ENCODE results near the gene TSFM.

TSFM gene

GRCh38 chr12:57782608-57783465 is at the start of gene TSFM:
TSFM (plus strand) TSS chr12:57782787; CDS start chr12:57782802, 15 bp downstream.
- Histone ChIP-seq H3K27ac (ENCODE audit: low read depth, low read length) (peak within 1 kb of the TSS; percentile 59), H3K36me3 (ENCODE audit: insufficient read depth, low read length) (peaks cover 30% of the 10 kb centered on the region), H3K4me1 (ENCODE audit: insufficient read depth, low read length) (peaks cover 10% of the 10 kb centered on the region), H3K9ac (ENCODE audit: low read length) (peak within 1 kb of the TSS; percentile 83), H3K27me3 (ENCODE audit: control insufficient read depth in 1 of 2, insufficient read depth in 2 of 2, low read length in 2 of 2) (no peaks in the 10 kb centered on the region), H3K9me3 (ENCODE audit: low read length) (no peaks in the 10 kb centered on the region), H3K4me3 (ENCODE audit: low read depth in 1 of 2, low read length in 2 of 2) (peak within 1 kb of the TSS; percentile 66 to 100)

GRCh38 chr12:57733928-57734327 is 48.7 kb upstream of the TSFM start:
- Histone ChIP-seq H3K9ac (ENCODE audit: low read length) (no peak overlapping the region), H3K27me3 (ENCODE audit: control insufficient read depth in 1 of 2, insufficient read depth in 2 of 2, low read length in 2 of 2) (peaks cover 43 to 47% of the 10 kb centered on the region in 2 donors), H3K9me3 (ENCODE audit: low read length) (no peaks in the 10 kb centered on the region), H3K4me3 (ENCODE audit: low read depth in 1 of 2, low read length in 2 of 2) (no peak overlapping the region), H3K27ac (ENCODE audit: low read depth, low read length) (no peak overlapping the region), H3K36me3 (ENCODE audit: insufficient read depth, low read length) (no peaks in the 10 kb centered on the region), H3K4me1 (ENCODE audit: insufficient read depth, low read length) (peaks cover 19% of the 10 kb centered on the region)

GRCh38 chr12:57734591-57734990 is 48.0 kb upstream of the TSFM start:
- no peaks in the 10 kb centered on the region for H3K36me3 ChIP-seq (ENCODE audit: insufficient read depth, low read length)
- H3K9ac ChIP-seq (ENCODE audit: low read length) = no peak overlapping the region
- H3K27me3 ChIP-seq (ENCODE audit: control insufficient read depth in 1 of 2, insufficient read depth in 2 of 2, low read length in 2 of 2) = peaks cover 50 to 54% of the 10 kb centered on the region in 2 donors
- no peaks in the 10 kb centered on the region for H3K9me3 ChIP-seq (ENCODE audit: low read length)
- no peak overlapping the region for H3K27ac ChIP-seq (ENCODE audit: low read depth, low read length)
- H3K4me1 ChIP-seq (ENCODE audit: insufficient read depth, low read length) = peaks cover 19% of the 10 kb centered on the region
- no peak overlapping the region for H3K4me3 ChIP-seq (ENCODE audit: low read depth in 1 of 2, low read length in 2 of 2)

- Histone ChIP-seq H3K36me3 (ENCODE audit: insufficient read depth, low read length) (no peaks in the 10 kb centered on the region), H3K4me1 (ENCODE audit: insufficient read depth, low read length) (peaks cover 19% of the 10 kb centered on the region), H3K4me3 (ENCODE audit: low read depth in 1 of 2, low read length in 2 of 2) (no peak overlapping the region), H3K27ac (ENCODE audit: low read depth, low read length) (no peak overlapping the region), H3K9me3 (ENCODE audit: low read length) (no peaks in the 10 kb centered on the region), H3K9ac (ENCODE audit: low read length) (no peak overlapping the region), H3K27me3 (ENCODE audit: control insufficient read depth in 1 of 2, insufficient read depth in 2 of 2, low read length in 2 of 2) (peaks cover 53 to 61% of the 10 kb centered on the region in 2 donors)
These were observed 47.3 kb upstream of the TSFM start for GRCh38 chr12:57735198-57735855.

GRCh38 chr12:57735952-57736740 is 46.4 kb upstream of the TSFM start:
- Histone ChIP-seq H3K9me3 (ENCODE audit: low read length) (no peaks in the 10 kb centered on the region), H3K27ac (ENCODE audit: low read depth, low read length) (no peak overlapping the region), H3K4me3 (ENCODE audit: low read depth in 1 of 2, low read length in 2 of 2) (no peak overlapping the region), H3K4me1 (ENCODE audit: insufficient read depth, low read length) (peaks cover 19% of the 10 kb centered on the region), H3K27me3 (ENCODE audit: control insufficient read depth in 1 of 2, insufficient read depth in 2 of 2, low read length in 2 of 2) (peaks cover 53 to 61% of the 10 kb centered on the region in 2 donors), H3K9ac (ENCODE audit: low read length) (no peak overlapping the region), H3K36me3 (ENCODE audit: insufficient read depth, low read length) (no peaks in the 10 kb centered on the region)

- H3K4me3 ChIP-seq (ENCODE audit: low read depth in 1 of 2, low read length in 2 of 2) = peak overlapping the region in 1 of 2 donors; percentile 35
- H3K4me1 ChIP-seq (ENCODE audit: insufficient read depth, low read length) = peaks cover 19% of the 10 kb centered on the region
- no peaks in the 10 kb centered on the region for H3K36me3 ChIP-seq (ENCODE audit: insufficient read depth, low read length)
- no peak overlapping the region for H3K9ac ChIP-seq (ENCODE audit: low read length)
- H3K27ac ChIP-seq (ENCODE audit: low read depth, low read length) = no peak overlapping the region
- H3K9me3 ChIP-seq (ENCODE audit: low read length) = no peaks in the 10 kb centered on the region
- H3K27me3 ChIP-seq (ENCODE audit: control insufficient read depth in 1 of 2, insufficient read depth in 2 of 2, low read length in 2 of 2) = peaks cover 53 to 61% of the 10 kb centered on the region in 2 donors
These were observed 45.7 kb upstream of the TSFM start for GRCh38 chr12:57736741-57737466.

- Histone ChIP-seq H3K27ac (ENCODE audit: low read depth, low read length) (no peak overlapping the region), H3K36me3 (ENCODE audit: insufficient read depth, low read length) (no peaks in the 10 kb centered on the region), H3K4me1 (ENCODE audit: insufficient read depth, low read length) (peaks cover 19% of the 10 kb centered on the region), H3K9ac (ENCODE audit: low read length) (no peak overlapping the region), H3K9me3 (ENCODE audit: low read length) (no peaks in the 10 kb centered on the region), H3K27me3 (ENCODE audit: control insufficient read depth in 1 of 2, insufficient read depth in 2 of 2, low read length in 2 of 2) (peaks cover 53 to 61% of the 10 kb centered on the region in 2 donors), H3K4me3 (ENCODE audit: low read depth in 1 of 2, low read length in 2 of 2) (peak overlapping the region in 1 of 2 donors; percentile 35)
These were observed 44.8 kb upstream of the TSFM start for GRCh38 chr12:57737467-57738460.

GRCh38 chr12:57738661-57739237 is 43.8 kb upstream of the TSFM start, which contains the start of gene AGAP2:
AGAP2 (minus strand) TSS chr12:57738742; CDS start chr12:57738246, 496 bp downstream.
- H3K4me1 ChIP-seq (ENCODE audit: insufficient read depth, low read length) = peaks cover 19% of the 10 kb centered on the region
- no peak within 1 kb of the TSS for H3K9ac ChIP-seq (ENCODE audit: low read length)
- no peaks in the 10 kb centered on the region for H3K9me3 ChIP-seq (ENCODE audit: low read length)
- H3K4me3 ChIP-seq (ENCODE audit: low read depth in 1 of 2, low read length in 2 of 2) = peak within 1 kb of the TSS in 1 of 2 donors; percentile 35
- no peak within 1 kb of the TSS for H3K27ac ChIP-seq (ENCODE audit: low read depth, low read length)
- peaks cover 47 to 61% of the 10 kb centered on the region in 2 donors for H3K27me3 ChIP-seq (ENCODE audit: control insufficient read depth in 1 of 2, insufficient read depth in 2 of 2, low read length in 2 of 2)
- H3K36me3 ChIP-seq (ENCODE audit: insufficient read depth, low read length) = no peaks in the 10 kb centered on the region

- H3K27me3 ChIP-seq (ENCODE audit: control insufficient read depth in 1 of 2, insufficient read depth in 2 of 2, low read length in 2 of 2) = peaks cover 41 to 57% of the 10 kb centered on the region in 2 donors
- H3K9ac ChIP-seq (ENCODE audit: low read length) = no peak overlapping the region
- H3K4me3 ChIP-seq (ENCODE audit: low read depth in 1 of 2, low read length in 2 of 2) = no peak overlapping the region
These were observed 43.2 kb upstream of the TSFM start for GRCh38 chr12:57739387-57739786.

More at GRCh38 chr12:57739387-57739786, 43.2 kb upstream of the TSFM start:
- no peak overlapping the region for H3K27ac ChIP-seq (ENCODE audit: low read depth, low read length)
- H3K4me1 ChIP-seq (ENCODE audit: insufficient read depth, low read length) = peaks cover 25% of the 10 kb centered on the region
- no peaks in the 10 kb centered on the region for H3K36me3 ChIP-seq (ENCODE audit: insufficient read depth, low read length)
- no peaks in the 10 kb centered on the region for H3K9me3 ChIP-seq (ENCODE audit: low read length)
